Activated CD4-positive, alpha-beta memory T cell treated with anti-CD3 and anti-CD28 coated beads, Interleukin-2, amount 10 ng/mL, durations not matched to agents 7 days and 5 days (primary cell): ENCODE results near the gene MSRB2. TPM values are rescaled to one million over a fixed set of nuclear protein-coding genes. Genes with fewer than 3 reads are reported as not detected.
A peak's percentile ranks its signal among the peaks of the same experiment; 100 is the strongest.
"Not testable (repeated sequence)": the region's sequence is repeated elsewhere in the genome, so short reads cannot be mapped to it uniquely, and the experiment has no call there.

Experiments
- CTCF ChIA-PET: fragments of 350-600 bp; sonication (Branson Sonifier 250); formaldehyde crosslinking; loops from one replicate; lab custom pipeline; 2021; ENCODE audit warnings: antibody characterized with exemption, inconsistent platforms; lab: Charles Lee
- POLR2A ChIA-PET: fragments of 350-600 bp; sonication (Branson Sonifier 250); formaldehyde crosslinking; loops from one replicate; lab custom pipeline; 2021; ENCODE audit warnings: antibody characterized with exemption; lab: Charles Lee
- DNase-seq: peaks from one replicate; pipeline ENCODE4 v3.0.0-alpha.2; 2020
- H3K27ac Mint-ChIP-seq: one replicate; pipeline ENCODE4 v1.8.0; 2021; ENCODE audit warnings: mild to moderate bottlenecking, mixed read lengths
- H3K27me3 Mint-ChIP-seq: one replicate; pipeline ENCODE4 v1.8.0; 2021; ENCODE audit warnings: mixed read lengths
- H3K36me3 Mint-ChIP-seq: one replicate; pipeline ENCODE4 v1.8.0; 2021; ENCODE audit warnings: low read depth, mixed read lengths
- H3K4me1 Mint-ChIP-seq: one replicate; pipeline ENCODE4 v1.8.0; 2021; ENCODE audit warnings: mixed read lengths
- H3K4me3 Mint-ChIP-seq: one replicate; pipeline ENCODE4 v1.8.0; 2021; ENCODE audit warnings: mild to moderate bottlenecking, mixed read lengths
- H3K9me3 Mint-ChIP-seq: one replicate; pipeline ENCODE4 v1.8.0; 2021; ENCODE audit warnings: mixed read lengths
- total RNA-seq, 2 experiments: library from RNA; stranded (reverse); gene quantifications; one replicate each; pipeline ENCODE4 v1.2.3, GENCODE V29; 2021

The MSRB2 gene
- total RNA-seq, 2 experiments from 2014 or later: 11.0 to 11.7 TPM

GRCh38 chr10:23063973-23064812 lies 31.2 kb upstream of the MSRB2 start:
- H3K27ac Mint-ChIP-seq: no peak overlapping the region
- H3K27me3 Mint-ChIP-seq: peaks cover 13% of the 10 kb centered on the region
- H3K9me3 Mint-ChIP-seq: no peaks in the 10 kb centered on the region
- no peaks in the 10 kb centered on the region for H3K36me3 Mint-ChIP-seq
- ChIA-PET CTCF (no interaction called here), POLR2A (no interaction called here)
- peaks cover 5% of the 10 kb centered on the region for H3K4me1 Mint-ChIP-seq
- DNase-seq: no peak
- no peak overlapping the region for H3K4me3 Mint-ChIP-seq

GRCh38 chr10:23064813-23065114 lies 30.6 kb upstream of the MSRB2 start:
- H3K27ac Mint-ChIP-seq, H3K4me1 Mint-ChIP-seq, POLR2A ChIA-PET, CTCF ChIA-PET, H3K4me3 Mint-ChIP-seq, DNase-seq, H3K36me3 Mint-ChIP-seq, H3K9me3 Mint-ChIP-seq: not testable (repeated sequence)
- peaks cover 12% of the 10 kb centered on the region for H3K27me3 Mint-ChIP-seq

GRCh38 chr10:23065181-23065948 lies 30.0 kb upstream of the MSRB2 start:
- H3K36me3 Mint-ChIP-seq: no peaks in the 10 kb centered on the region
- H3K4me3 Mint-ChIP-seq: no peak overlapping the region
- no peaks in the 10 kb centered on the region for H3K9me3 Mint-ChIP-seq
- DNase-seq: no peak
- H3K4me1 Mint-ChIP-seq: peaks cover 5% of the 10 kb centered on the region
- ChIA-PET POLR2A (no interaction called here), CTCF (no interaction called here)
- H3K27me3 Mint-ChIP-seq: peaks cover 7% of the 10 kb centered on the region
- H3K27ac Mint-ChIP-seq: no peak overlapping the region

- H3K27ac Mint-ChIP-seq: no peak overlapping the region
- no peaks in the 10 kb centered on the region for H3K9me3 Mint-ChIP-seq
- H3K4me3 Mint-ChIP-seq: no peak overlapping the region
- H3K36me3 Mint-ChIP-seq: no peaks in the 10 kb centered on the region
- POLR2A ChIA-PET: no interaction called here
- no peaks in the 10 kb centered on the region for H3K27me3 Mint-ChIP-seq
- CTCF ChIA-PET: no interaction called here
- no peak for DNase-seq
- H3K4me1 Mint-ChIP-seq: peaks cover 8% of the 10 kb centered on the region
These were observed 28.0 kb upstream of the MSRB2 start for GRCh38 chr10:23067337-23067736.

- Mint-ChIP-seq H3K27ac (no peak overlapping the region), H3K4me3 (no peak overlapping the region), H3K27me3 (no peaks in the 10 kb centered on the region), H3K36me3 (no peaks in the 10 kb centered on the region), H3K9me3 (no peaks in the 10 kb centered on the region), H3K4me1 (peaks cover 8% of the 10 kb centered on the region)
- CTCF ChIA-PET: interaction anchor here (1.1 to 1.2 kb wide), 2 partner anchors 1074 to 1084 kb away, joined by 3 to 4 read pairs; no protein-coding TSS in a partner anchor
- POLR2A ChIA-PET: no interaction called here
- peak; percentile 63 for DNase-seq
These were observed 27.2 kb upstream of the MSRB2 start for GRCh38 chr10:23067939-23068775.

- peaks cover 8% of the 10 kb centered on the region for H3K4me1 Mint-ChIP-seq
- no peak for DNase-seq
These were observed 26.2 kb upstream of the MSRB2 start for GRCh38 chr10:23069019-23069815.

GRCh38 chr10:23070092-23070912 lies 25.1 kb upstream of the MSRB2 start:
- H3K4me3 Mint-ChIP-seq, H3K4me1 Mint-ChIP-seq, H3K27ac Mint-ChIP-seq, POLR2A ChIA-PET, H3K9me3 Mint-ChIP-seq, H3K36me3 Mint-ChIP-seq, CTCF ChIA-PET, H3K27me3 Mint-ChIP-seq, DNase-seq: not testable (repeated sequence)

More at GRCh38 chr10:23069019-23069815, 26.2 kb upstream of the MSRB2 start:
- POLR2A ChIA-PET: no interaction called here
- no peaks in the 10 kb centered on the region for H3K36me3 Mint-ChIP-seq
- no peak overlapping the region for H3K4me3 Mint-ChIP-seq
- CTCF ChIA-PET: interaction anchor here (0.7 to 1.2 kb wide), 4 partner anchors 16 to 1085 kb away, joined by 3 to 4 read pairs (median 3); no protein-coding TSS in a partner anchor
- no peaks in the 10 kb centered on the region for H3K9me3 Mint-ChIP-seq
- H3K27ac Mint-ChIP-seq: no peak overlapping the region
- H3K27me3 Mint-ChIP-seq: no peaks in the 10 kb centered on the region

- DNase-seq: no peak
- CTCF ChIA-PET: no interaction called here
These were observed 24.5 kb upstream of the MSRB2 start for GRCh38 chr10:23070913-23071218.

GRCh38 chr10:23072593-23072992 lies 22.8 kb upstream of the MSRB2 start:
- H3K36me3 Mint-ChIP-seq, CTCF ChIA-PET, H3K4me1 Mint-ChIP-seq, H3K4me3 Mint-ChIP-seq, H3K9me3 Mint-ChIP-seq, H3K27me3 Mint-ChIP-seq, H3K27ac Mint-ChIP-seq, DNase-seq, POLR2A ChIA-PET: not testable (repeated sequence)

More at GRCh38 chr10:23070913-23071218, 24.5 kb upstream of the MSRB2 start:
- H3K9me3 Mint-ChIP-seq: no peaks in the 10 kb centered on the region
- H3K27me3 Mint-ChIP-seq: no peaks in the 10 kb centered on the region
- H3K27ac Mint-ChIP-seq: no peak overlapping the region
- peaks cover 8% of the 10 kb centered on the region for H3K4me1 Mint-ChIP-seq
- no peaks in the 10 kb centered on the region for H3K36me3 Mint-ChIP-seq
- H3K4me3 Mint-ChIP-seq: no peak overlapping the region
- POLR2A ChIA-PET: no interaction called here

- no peak for DNase-seq
- no peaks in the 10 kb centered on the region for H3K36me3 Mint-ChIP-seq
- peaks cover 5% of the 10 kb centered on the region for H3K4me1 Mint-ChIP-seq
- peaks cover 9% of the 10 kb centered on the region for H3K27me3 Mint-ChIP-seq
- no peak overlapping the region for H3K4me3 Mint-ChIP-seq
- H3K9me3 Mint-ChIP-seq: no peaks in the 10 kb centered on the region
- ChIA-PET CTCF (no interaction called here), POLR2A (no interaction called here)
- H3K27ac Mint-ChIP-seq: no peak overlapping the region
These were observed 21.9 kb upstream of the MSRB2 start for GRCh38 chr10:23073527-23073926.

GRCh38 chr10:23075672-23076071 lies 19.7 kb upstream of the MSRB2 start:
- Mint-ChIP-seq H3K36me3 (no peaks in the 10 kb centered on the region), H3K27me3 (peaks cover 19% of the 10 kb centered on the region), H3K4me1 (peaks cover 3% of the 10 kb centered on the region), H3K9me3 (no peaks in the 10 kb centered on the region), H3K4me3 (no peak overlapping the region), H3K27ac (no peak overlapping the region)
- DNase-seq: no peak
- ChIA-PET CTCF (no interaction called here), POLR2A (no interaction called here)

- POLR2A ChIA-PET: no interaction called here
- Mint-ChIP-seq H3K27ac (no peak overlapping the region), H3K27me3 (peaks cover 35% of the 10 kb centered on the region)
These were observed 17.3 kb upstream of the MSRB2 start for GRCh38 chr10:23078114-23078513.

More at GRCh38 chr10:23078114-23078513, 17.3 kb upstream of the MSRB2 start:
- no peaks in the 10 kb centered on the region for H3K4me1 Mint-ChIP-seq
- H3K4me3 Mint-ChIP-seq: no peak overlapping the region
- CTCF ChIA-PET: no interaction called here
- H3K36me3 Mint-ChIP-seq: no peaks in the 10 kb centered on the region
- no peak for DNase-seq
- H3K9me3 Mint-ChIP-seq: no peaks in the 10 kb centered on the region
